ENCODE measurements around the gene MYO15B.

GRCh38 chr17:75639327-75639726 lies 51.7 kb downstream of the MYO15B start:
- no peak for TF ChIP-seq CTCF (IDR thresholded peaks at IDR 0.05; ENCODE audit: borderline replicate concordance, extremely low read depth, low read length, poor library complexity, severe bottlenecking)
- TF ChIP-seq EZH2 (IDR thresholded peaks at IDR 0.05; ENCODE audit: borderline replicate concordance, low read depth, low read length, severe bottlenecking): no peak
